SK-N-MC (cell line): ENCODE data around the gene AK3.

Experiments used
- EZH2 ChIP-seq: fragments of 200-600 bp; sonication (generic); IDR thresholded peaks from one replicate; pipeline ENCODE4 v1.6.1; 2017; ENCODE audit warnings: antibody characterized with exemption
- FOXP2 ChIP-seq: optimal IDR thresholded peaks from 2 replicates; pipeline ENCODE3; 2011; ENCODE audit warnings: mild to moderate bottlenecking, moderate library complexity; ENCODE audit not compliant: insufficient read depth; ENCODE audit errors: extremely low read length, control extremely low read depth
- POLR2AphosphoS5 ChIP-seq: IDR thresholded peaks from 2 replicates; pipeline ENCODE4 v1.6.1; 2012; ENCODE audit warnings: mild to moderate bottlenecking, low read depth, low read length, borderline replicate concordance

GRCh38 chr9:4700932-4701331, 40.1 kb downstream of the AK3 start:
- TF ChIP-seq POLR2AphosphoS5 (no peak), EZH2 (no peak), FOXP2 (no peak)
